Astrocyte (in vitro differentiated cells and primary cell): ENCODE data around the gene SARDH. TPM values are rescaled to one million over a fixed set of nuclear protein-coding genes. Genes with fewer than 3 reads are reported as not detected.

Source experiments
- DNase-seq: peaks from one replicate; pipeline ENCODE4 v3.0.0-alpha.2; 2010; ENCODE audit warnings: low read depth
- FAIRE-seq: peaks from 2 replicates; lab custom pipeline; 2011; peaks lifted over from hg19 to GRCh38; lab: Jason Lieb, UNC
- H2AFZ ChIP-seq: 2 replicates; pipeline ENCODE4 v1.6.0; 2012; ENCODE audit warnings: low read depth, low read length, inconsistent platforms
- H3K27ac ChIP-seq: 2 replicates; pipeline ENCODE4 v1.5.1; 2011; ENCODE audit warnings: low read depth, low read length, inconsistent platforms
- H3K27me3 ChIP-seq: 2 replicates; pipeline ENCODE4 v1.6.0; 2011; ENCODE audit warnings: low read length, inconsistent platforms; ENCODE audit not compliant: insufficient read depth
- H3K36me3 ChIP-seq: 2 replicates; pipeline ENCODE4 v1.5.1; 2011; ENCODE audit warnings: low read length, inconsistent platforms; ENCODE audit not compliant: insufficient read depth
- H3K4me1 ChIP-seq: 2 replicates; pipeline ENCODE4 v1.5.1; 2011; ENCODE audit warnings: low read length, inconsistent platforms; ENCODE audit not compliant: insufficient read depth
- H3K4me2 ChIP-seq: 2 replicates; pipeline ENCODE4 v1.6.0; 2012; ENCODE audit warnings: low read length, inconsistent platforms
- H3K4me3 ChIP-seq: 2 replicates; pipeline ENCODE4 v1.5.1; 2011; ENCODE audit warnings: low read depth, mild to moderate bottlenecking, low read length, inconsistent platforms; ENCODE audit not compliant: insufficient read depth
- H3K79me2 ChIP-seq: 2 replicates; pipeline ENCODE4 v1.6.0; 2012; ENCODE audit warnings: mild to moderate bottlenecking, low read length, inconsistent platforms; ENCODE audit not compliant: insufficient read depth
- H3K9ac ChIP-seq: 2 replicates; pipeline ENCODE4 v1.6.0; 2012; ENCODE audit warnings: mild to moderate bottlenecking, low read length, inconsistent platforms
- H3K9me3 ChIP-seq: 2 replicates; pipeline ENCODE4 v1.5.1; 2012; ENCODE audit warnings: low read depth, mild to moderate bottlenecking, low read length, inconsistent platforms; ENCODE audit not compliant: insufficient read depth
- H4K20me1 ChIP-seq: 2 replicates; pipeline ENCODE4 v1.6.0; 2012; ENCODE audit warnings: low read length, inconsistent platforms; ENCODE audit not compliant: insufficient read depth
- H3K27ac Mint-ChIP-seq: one replicate; pipeline ENCODE4 v1.8.0; 2021; ENCODE audit warnings: mild to moderate bottlenecking, mixed read lengths; ENCODE audit not compliant: unreplicated experiment
- H3K27me3 Mint-ChIP-seq: one replicate; pipeline ENCODE4 v1.8.0; 2021; ENCODE audit warnings: low read depth, mixed read lengths; ENCODE audit not compliant: unreplicated experiment
- H3K36me3 Mint-ChIP-seq: one replicate; pipeline ENCODE4 v1.8.0; 2021; ENCODE audit warnings: low read depth, mixed read lengths; ENCODE audit not compliant: unreplicated experiment
- H3K4me1 Mint-ChIP-seq: one replicate; pipeline ENCODE4 v1.8.0; 2021; ENCODE audit warnings: low read depth, mixed read lengths; ENCODE audit not compliant: unreplicated experiment
- H3K4me3 Mint-ChIP-seq: one replicate; pipeline ENCODE4 v1.8.0; 2021; ENCODE audit warnings: mild to moderate bottlenecking, moderate library complexity, mixed read lengths; ENCODE audit not compliant: unreplicated experiment
- H3K9me3 Mint-ChIP-seq: one replicate; pipeline ENCODE4 v1.8.0; 2021; ENCODE audit warnings: mild to moderate bottlenecking, mixed read lengths; ENCODE audit not compliant: unreplicated experiment
- EZH2 ChIP-seq: IDR thresholded peaks from 2 replicates; pipeline ENCODE4 v1.6.1; 2012; ENCODE audit warnings: mild to moderate bottlenecking, low read length, inconsistent platforms; ENCODE audit not compliant: insufficient read depth
- total RNA-seq: library from RNA; stranded (reverse); gene quantifications from 2 replicates; pipeline ENCODE4 v1.2.1, GENCODE V29; 2021
- TF ChIP-seq, protein P1 (sequence below): IDR thresholded peaks from 2 replicates; pipeline ENCODE4 v1.5.1; 2011; ENCODE audit warnings: low read depth, mild to moderate bottlenecking, inconsistent platforms, low read length, moderate library complexity; ENCODE audit not compliant: insufficient read depth

Gene SARDH
- total RNA-seq, 1 donor from 2014 or later, result 2.8 TPM

DNA sequence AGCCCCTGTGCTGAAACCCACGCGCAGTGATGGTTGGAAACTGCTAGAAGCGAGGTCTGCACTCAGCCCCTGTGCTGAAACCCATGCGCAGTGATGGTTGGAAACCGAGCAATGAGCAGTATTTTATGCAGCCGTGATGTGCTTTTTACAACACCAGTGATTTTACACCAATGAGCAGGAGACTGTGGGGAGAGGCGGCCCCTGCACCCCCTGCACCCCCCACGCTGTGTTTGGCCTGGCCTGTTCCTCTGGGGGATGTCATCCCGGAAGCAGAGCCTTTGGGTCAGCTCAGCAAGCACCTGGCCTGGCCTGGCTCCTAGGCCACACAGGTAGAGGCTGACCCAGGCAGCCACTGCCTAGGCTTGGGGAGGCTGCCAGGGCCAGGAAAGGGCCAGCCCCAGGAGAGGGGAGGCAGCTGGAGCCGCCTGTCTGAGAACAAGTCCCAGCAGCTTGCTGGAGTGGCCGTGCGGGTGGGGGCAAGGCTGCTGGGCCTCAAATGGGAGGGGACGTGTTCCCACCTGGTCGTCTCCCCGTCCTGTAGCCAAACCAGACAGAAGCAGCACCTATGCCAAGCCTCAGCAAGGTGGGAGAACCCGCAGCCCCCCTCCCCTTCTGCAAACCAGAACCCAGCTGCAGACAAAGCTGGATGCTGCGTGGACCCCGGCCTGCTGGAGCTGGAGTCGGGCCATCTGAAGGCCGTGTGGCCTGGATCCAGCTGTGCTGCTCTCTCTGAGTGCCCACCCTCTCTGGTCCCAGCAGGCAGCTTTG lies 55.1 kb downstream of the SARDH start:
- Histone ChIP-seq H3K27ac (no peak overlapping the region), H3K4me2 (peak overlapping the region; percentile 17), H3K4me1 (peaks cover 13% of the 10 kb centered on the region), H3K36me3 (no peaks in the 10 kb centered on the region), H4K20me1 (no peaks in the 10 kb centered on the region), H3K79me2 (no peaks in the 10 kb centered on the region), H3K4me3 (no peak overlapping the region), H3K27me3 (no peaks in the 10 kb centered on the region), H2AFZ (peak overlapping the region; percentile 30), H3K9me3 (no peaks in the 10 kb centered on the region), H3K9ac (no peak overlapping the region)
- FAIRE-seq, result no peak
- Mint-ChIP-seq H3K36me3 (no peaks in the 10 kb centered on the region), H3K9me3 (no peaks in the 10 kb centered on the region), H3K27me3 (peaks cover 20% of the 10 kb centered on the region), H3K4me1 (peaks cover 2% of the 10 kb centered on the region), H3K27ac (peak overlapping the region; percentile 18), H3K4me3 (no peak overlapping the region)
- TF ChIP-seq, protein P1, sequence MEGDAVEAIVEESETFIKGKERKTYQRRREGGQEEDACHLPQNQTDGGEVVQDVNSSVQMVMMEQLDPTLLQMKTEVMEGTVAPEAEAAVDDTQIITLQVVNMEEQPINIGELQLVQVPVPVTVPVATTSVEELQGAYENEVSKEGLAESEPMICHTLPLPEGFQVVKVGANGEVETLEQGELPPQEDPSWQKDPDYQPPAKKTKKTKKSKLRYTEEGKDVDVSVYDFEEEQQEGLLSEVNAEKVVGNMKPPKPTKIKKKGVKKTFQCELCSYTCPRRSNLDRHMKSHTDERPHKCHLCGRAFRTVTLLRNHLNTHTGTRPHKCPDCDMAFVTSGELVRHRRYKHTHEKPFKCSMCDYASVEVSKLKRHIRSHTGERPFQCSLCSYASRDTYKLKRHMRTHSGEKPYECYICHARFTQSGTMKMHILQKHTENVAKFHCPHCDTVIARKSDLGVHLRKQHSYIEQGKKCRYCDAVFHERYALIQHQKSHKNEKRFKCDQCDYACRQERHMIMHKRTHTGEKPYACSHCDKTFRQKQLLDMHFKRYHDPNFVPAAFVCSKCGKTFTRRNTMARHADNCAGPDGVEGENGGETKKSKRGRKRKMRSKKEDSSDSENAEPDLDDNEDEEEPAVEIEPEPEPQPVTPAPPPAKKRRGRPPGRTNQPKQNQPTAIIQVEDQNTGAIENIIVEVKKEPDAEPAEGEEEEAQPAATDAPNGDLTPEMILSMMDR, result no peak
- no peak for TF ChIP-seq EZH2
- DNase-seq, result no peak

DNA sequence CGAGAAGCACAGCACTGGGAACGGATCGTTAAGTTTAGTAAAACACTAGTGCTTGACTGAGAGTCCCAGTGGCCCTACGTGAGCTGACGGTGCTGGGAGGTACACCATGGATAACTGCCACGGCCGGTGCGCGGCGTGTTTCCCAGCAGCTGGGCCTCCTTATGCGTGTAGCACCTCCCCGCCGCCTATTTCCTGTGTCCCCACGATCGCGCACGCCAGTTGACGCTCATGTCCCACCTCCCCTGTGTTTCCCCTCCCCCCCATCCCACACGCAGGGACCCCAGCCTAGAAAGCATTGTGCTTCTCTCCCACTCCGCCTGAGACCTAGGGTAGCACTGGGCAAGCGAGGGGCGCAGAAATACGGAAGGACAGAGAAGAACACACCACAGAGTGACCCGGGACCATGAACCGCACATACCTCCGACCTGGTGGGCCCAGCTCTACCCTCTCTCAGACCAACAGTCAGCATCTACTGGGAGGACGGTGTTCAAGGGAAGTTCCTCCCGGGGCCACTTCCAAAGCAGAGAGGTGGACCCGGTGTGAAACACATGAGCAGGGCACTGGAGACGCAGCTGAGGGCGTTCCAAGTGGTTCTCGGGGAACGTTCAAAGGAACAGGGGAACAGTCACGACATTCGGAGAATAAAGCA lies 56.4 kb downstream of the SARDH start:
- Histone ChIP-seq H3K36me3 (no peaks in the 10 kb centered on the region), H3K79me2 (no peaks in the 10 kb centered on the region), H3K27me3 (no peaks in the 10 kb centered on the region), H3K27ac (no peak overlapping the region), H2AFZ (no peak overlapping the region), H3K4me2 (no peak overlapping the region), H4K20me1 (no peaks in the 10 kb centered on the region), H3K9me3 (no peaks in the 10 kb centered on the region), H3K4me1 (peaks cover 13% of the 10 kb centered on the region), H3K4me3 (no peak overlapping the region), H3K9ac (no peak overlapping the region)
- no peak for FAIRE-seq
- Mint-ChIP-seq H3K9me3 (no peaks in the 10 kb centered on the region), H3K4me1 (peaks cover 2% of the 10 kb centered on the region), H3K36me3 (no peaks in the 10 kb centered on the region), H3K4me3 (no peak overlapping the region), H3K27me3 (peaks cover 25% of the 10 kb centered on the region), H3K27ac (peak overlapping the region; percentile 36)
- TF ChIP-seq EZH2, result no peak
- TF ChIP-seq, protein P1, result no peak
- DNase-seq, result no peak
